Measurements from ENCODE around the gene DGKH. TPM values are rescaled to one million over a fixed set of nuclear protein-coding genes. Genes with fewer than 3 reads are reported as not detected.

DGKH gene
- total and polyA plus RNA-seq, 9 of the 15 experiments (the other 6 are each of a cell fraction or from before 2014, with no cell fraction given): 0.38 to 4.4 (median 3.1) TPM

DNA sequence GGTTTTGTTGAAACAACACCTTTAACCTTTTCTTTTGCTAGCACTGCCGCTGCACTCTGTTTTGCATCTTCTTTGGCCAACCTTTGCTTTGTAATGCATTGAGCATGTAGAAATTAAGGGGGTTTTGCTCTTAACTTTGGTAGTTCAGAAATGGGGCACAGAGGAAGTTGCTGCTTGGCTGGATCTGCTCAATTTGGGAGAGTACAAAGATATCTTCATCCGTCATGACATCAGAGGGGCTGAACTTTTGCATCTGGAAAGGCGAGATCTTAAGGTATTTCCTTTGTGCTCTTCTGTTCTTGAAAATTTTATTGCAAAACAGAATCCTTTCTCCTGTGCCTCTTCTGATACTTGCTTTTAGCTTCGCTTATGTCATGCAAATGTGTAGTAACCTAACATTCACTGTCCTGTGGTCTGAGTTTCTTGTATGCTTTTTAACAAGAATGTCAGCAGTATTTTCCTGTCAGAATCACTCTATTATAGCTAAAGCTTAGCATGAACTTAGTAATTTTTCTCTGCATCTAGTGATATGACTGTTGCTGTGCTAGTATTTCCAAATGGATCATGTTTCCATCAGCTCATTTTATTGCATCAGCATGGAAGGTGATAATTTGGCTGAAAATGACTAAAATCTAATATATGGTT is 172.8 kb downstream of the DGKH start (continued):
- no peak for TF ChIP-seq CHD7 (IDR thresholded peaks at IDR 0.05; ENCODE audit: low read depth, low read length)

Measured in K562 (cell line).